Measurements from ENCODE around the gene ZBTB44. TPM values are rescaled to one million over a fixed set of nuclear protein-coding genes. Genes with fewer than 3 reads are reported as not detected.

Gene ZBTB44
- total RNA-seq, 1 donor from 2014 or later, result 24.4 TPM

DNA sequence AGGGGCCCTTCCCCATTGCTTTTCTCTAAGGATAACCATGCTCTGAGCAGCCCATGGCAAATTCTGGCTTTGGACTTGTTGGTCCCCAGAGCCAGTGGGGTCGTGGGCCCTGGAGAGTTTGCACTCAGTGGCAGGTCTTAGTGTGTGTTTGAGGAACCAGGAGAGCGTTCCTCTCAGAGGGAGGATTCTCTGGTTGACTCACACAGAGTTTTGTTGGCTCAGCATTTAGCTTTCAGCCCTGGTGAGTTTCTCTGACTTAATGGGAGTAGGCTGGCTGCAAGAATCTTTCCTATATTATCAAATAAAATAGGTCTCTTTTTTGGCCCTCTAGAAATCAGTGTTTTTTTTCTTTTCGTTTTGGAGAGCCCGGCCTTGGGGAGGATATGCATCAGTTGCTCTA, 134.2 kb downstream of the ZBTB44 start:
- H3K36me3 ChIP-seq, result no peaks in the 10 kb centered on the region
- no peaks in the 10 kb centered on the region for H3K9me3 ChIP-seq
- no peaks in the 10 kb centered on the region for H3K27me3 ChIP-seq
- no peak overlapping the region for H3K4me3 ChIP-seq
- DNase-seq (ENCODE audit: low spot score in 2 of 2), result no peak
- TF ChIP-seq, protein P1, sequence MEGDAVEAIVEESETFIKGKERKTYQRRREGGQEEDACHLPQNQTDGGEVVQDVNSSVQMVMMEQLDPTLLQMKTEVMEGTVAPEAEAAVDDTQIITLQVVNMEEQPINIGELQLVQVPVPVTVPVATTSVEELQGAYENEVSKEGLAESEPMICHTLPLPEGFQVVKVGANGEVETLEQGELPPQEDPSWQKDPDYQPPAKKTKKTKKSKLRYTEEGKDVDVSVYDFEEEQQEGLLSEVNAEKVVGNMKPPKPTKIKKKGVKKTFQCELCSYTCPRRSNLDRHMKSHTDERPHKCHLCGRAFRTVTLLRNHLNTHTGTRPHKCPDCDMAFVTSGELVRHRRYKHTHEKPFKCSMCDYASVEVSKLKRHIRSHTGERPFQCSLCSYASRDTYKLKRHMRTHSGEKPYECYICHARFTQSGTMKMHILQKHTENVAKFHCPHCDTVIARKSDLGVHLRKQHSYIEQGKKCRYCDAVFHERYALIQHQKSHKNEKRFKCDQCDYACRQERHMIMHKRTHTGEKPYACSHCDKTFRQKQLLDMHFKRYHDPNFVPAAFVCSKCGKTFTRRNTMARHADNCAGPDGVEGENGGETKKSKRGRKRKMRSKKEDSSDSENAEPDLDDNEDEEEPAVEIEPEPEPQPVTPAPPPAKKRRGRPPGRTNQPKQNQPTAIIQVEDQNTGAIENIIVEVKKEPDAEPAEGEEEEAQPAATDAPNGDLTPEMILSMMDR (IDR thresholded peaks at IDR 0.05), result no peak
- intact Hi-C loops (cut with DNase I), result no loop called here
- no peak overlapping the region for H3K27ac ChIP-seq
- H3K4me1 ChIP-seq, result no peaks in the 10 kb centered on the region

DNA sequence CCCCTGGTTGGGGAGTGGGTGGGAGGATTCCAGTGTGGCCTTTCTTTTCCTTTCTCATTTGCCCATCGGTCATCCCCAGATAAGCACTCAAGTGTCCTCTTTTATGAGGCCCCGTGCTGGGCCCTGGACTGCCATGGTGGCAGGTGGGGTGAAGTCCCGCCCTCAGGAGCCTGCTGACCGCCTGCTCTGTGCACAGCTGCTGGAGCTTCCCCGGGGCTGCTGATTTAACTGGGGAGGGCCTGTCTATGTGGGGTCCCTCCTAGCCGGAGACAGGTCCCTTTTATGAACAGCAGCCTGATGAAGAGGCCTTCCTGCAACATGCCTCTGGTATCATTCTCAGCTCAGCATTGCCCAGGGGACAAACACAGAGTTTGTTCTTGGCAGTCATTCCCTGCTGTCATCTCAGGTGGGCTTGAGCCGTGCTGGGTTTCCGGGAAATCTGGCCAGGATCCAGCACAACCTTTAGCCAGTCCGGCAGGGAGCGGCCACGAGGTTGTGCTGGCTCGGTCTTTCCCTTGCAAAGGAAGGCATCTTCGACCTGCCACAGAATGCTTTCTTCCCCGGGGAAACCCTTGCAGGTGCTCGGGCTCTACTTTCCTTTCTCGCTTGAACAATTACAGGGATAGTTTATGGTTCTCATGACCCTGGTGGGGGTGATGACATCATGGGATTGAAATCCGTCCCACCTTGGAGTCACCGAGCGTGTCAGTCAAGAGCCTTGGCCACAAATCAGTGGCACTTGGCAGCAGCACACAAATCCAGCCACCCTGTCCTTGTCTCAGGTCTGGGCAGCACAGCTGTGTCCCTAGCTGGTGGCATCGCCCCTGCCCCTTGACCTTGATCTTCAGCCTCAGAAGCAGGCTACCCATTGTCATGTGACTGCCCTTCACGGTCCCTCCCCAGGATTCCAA, 135.1 kb downstream of the ZBTB44 start:
- Histone ChIP-seq H3K27me3 (no peaks in the 10 kb centered on the region), H3K36me3 (no peaks in the 10 kb centered on the region), H3K9me3 (no peaks in the 10 kb centered on the region), H3K27ac (no peak overlapping the region), H3K4me3 (no peak overlapping the region), H3K4me1 (no peaks in the 10 kb centered on the region)
- TF ChIP-seq, protein P1 (IDR thresholded peaks at IDR 0.05), result no peak
- no peak for DNase-seq (ENCODE audit: low spot score in 2 of 2)
- intact Hi-C loops (cut with DNase I), result no loop called here

DNA sequence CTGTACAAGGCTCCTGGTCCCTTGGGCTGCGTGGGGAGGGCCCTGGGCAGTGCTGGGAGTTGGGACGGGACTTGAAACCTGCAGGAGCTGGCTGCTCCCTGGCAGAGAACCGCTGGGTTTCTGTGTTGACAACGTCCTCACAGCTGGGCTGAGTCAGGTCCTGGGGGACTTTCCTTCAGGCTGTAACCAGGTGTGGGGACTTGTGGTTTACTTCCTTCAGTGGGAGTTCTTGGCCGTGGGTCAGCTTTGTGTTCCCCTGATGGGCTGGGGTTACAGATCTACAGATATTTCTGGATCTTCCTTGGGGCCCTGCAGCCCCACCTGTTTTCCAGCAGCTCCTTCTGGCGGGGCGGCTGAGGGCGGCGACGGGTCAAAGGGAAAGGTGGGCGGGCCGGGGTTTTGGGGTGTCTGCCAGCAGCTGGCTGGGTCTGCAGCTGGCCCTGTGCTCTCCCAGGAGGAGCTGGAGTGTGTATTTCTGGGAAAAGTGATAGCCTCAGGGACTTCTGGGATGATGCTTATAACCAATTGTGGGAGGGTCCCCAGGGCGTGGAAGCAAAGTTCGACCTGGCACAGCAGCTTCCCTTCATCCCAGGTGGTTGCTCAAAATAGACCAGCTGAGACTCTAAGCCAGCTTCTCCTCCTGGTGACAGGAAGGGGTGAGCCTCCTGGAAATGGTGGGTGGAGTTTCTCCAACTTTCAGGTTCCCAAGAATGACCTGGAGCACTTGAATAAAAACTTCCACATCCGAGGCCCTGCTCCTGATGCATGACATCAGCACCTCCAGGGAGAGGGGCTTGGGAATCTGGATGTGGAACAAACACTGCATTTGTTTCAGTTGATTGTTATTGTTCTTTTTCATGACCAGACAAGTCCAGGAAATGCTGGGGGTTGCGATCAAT, 136.0 kb downstream of the ZBTB44 start:
- Histone ChIP-seq H3K36me3 (no peaks in the 10 kb centered on the region), H3K4me3 (no peak overlapping the region), H3K4me1 (no peaks in the 10 kb centered on the region), H3K9me3 (no peaks in the 10 kb centered on the region), H3K27ac (no peak overlapping the region), H3K27me3 (no peaks in the 10 kb centered on the region)
- no peak for DNase-seq (ENCODE audit: low spot score in 2 of 2)
- TF ChIP-seq, protein P1 (IDR thresholded peaks at IDR 0.05), result no peak
- intact Hi-C loops (cut with DNase I), result no loop called here

DNA sequence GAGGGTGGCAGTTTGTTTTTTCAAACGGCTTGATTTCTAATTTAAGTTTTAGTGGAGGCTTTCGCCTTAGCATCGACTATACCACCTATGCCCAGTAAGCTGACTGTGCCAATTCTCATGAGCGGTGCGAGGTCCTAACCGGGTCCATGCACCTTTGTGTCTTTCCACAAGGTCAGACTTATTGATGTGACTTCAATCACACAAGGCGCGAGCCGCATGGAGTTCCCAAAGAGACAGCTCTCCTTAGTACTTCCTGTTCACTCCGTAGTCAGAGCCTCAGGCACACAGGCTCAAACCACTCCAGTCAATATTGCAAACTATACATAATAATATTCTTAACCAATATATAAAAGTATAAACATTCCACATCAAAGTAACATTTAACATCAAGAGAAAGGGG, 136.9 kb downstream of the ZBTB44 start:
- Histone ChIP-seq H3K36me3 (no peaks in the 10 kb centered on the region), H3K4me1 (no peaks in the 10 kb centered on the region), H3K27me3 (no peaks in the 10 kb centered on the region), H3K27ac (no peak overlapping the region), H3K9me3 (no peaks in the 10 kb centered on the region), H3K4me3 (no peak overlapping the region)
- no peak for DNase-seq (ENCODE audit: low spot score in 2 of 2)
- intact Hi-C loops (cut with DNase I), result no loop called here
- TF ChIP-seq, protein P1 (IDR thresholded peaks at IDR 0.05), result no peak

Other genes starting within 250 kb of the ZBTB44 start
- gene APLP2, start 245.0 kb downstream of the ZBTB44 start, total RNA-seq, result 216 TPM
- 5.4 TPM for gene ST14, start 155.1 kb downstream of the ZBTB44 start, total RNA-seq
- 0.64 TPM for gene ADAMTS8, start 113.7 kb upstream of the ZBTB44 start, total RNA-seq
- 20.4 TPM for gene ADAMTS15, start 133.7 kb upstream of the ZBTB44 start, total RNA-seq

Data from ascending aorta (tissue), 2 donors.